Activated B cell treated with CpG ODN at 0.5 μM for 24 hours (primary cell): ENCODE data around the gene WDR4. TPM values are rescaled to one million over a fixed set of nuclear protein-coding genes. Genes with fewer than 3 reads are reported as not detected.

Experiments used
- ATAC-seq: fragments of 200-7000 bp; cut with Tn5 transposase; one replicate; pipeline ENCODE4 v1.10.0; 2021; ENCODE audit warnings: low read depth, mild to moderate bottlenecking, moderate library complexity
- CTCF ChIA-PET: fragments of 350-600 bp; sonication (Branson Sonifier 250); formaldehyde crosslinking; loops from one replicate; lab custom pipeline; 2021; ENCODE audit warnings: antibody characterized with exemption; lab: Charles Lee
- POLR2A ChIA-PET: fragments of 350-600 bp; sonication (Branson Sonifier 250); formaldehyde crosslinking; loops from one replicate; lab custom pipeline; 2021; ENCODE audit warnings: antibody characterized with exemption; lab: Charles Lee
- DNase-seq: peaks from one replicate; pipeline ENCODE4 v3.0.0; 2022
- H3K27ac Mint-ChIP-seq: one replicate; pipeline ENCODE4 v1.8.0; 2020; ENCODE audit warnings: mixed read lengths
- H3K27me3 Mint-ChIP-seq: one replicate; pipeline ENCODE4 v1.8.0; 2021; ENCODE audit warnings: mixed read lengths
- H3K36me3 Mint-ChIP-seq: one replicate; pipeline ENCODE4 v1.8.0; 2021; ENCODE audit warnings: low read depth, mixed read lengths
- H3K4me1 Mint-ChIP-seq: one replicate; pipeline ENCODE4 v1.8.0; 2021; ENCODE audit warnings: mixed read lengths
- H3K4me3 Mint-ChIP-seq: one replicate; pipeline ENCODE4 v1.8.0; 2020; ENCODE audit warnings: mild to moderate bottlenecking, mixed read lengths
- H3K9me3 Mint-ChIP-seq: one replicate; pipeline ENCODE4 v1.8.0; 2020; ENCODE audit warnings: mixed read lengths
- intact Hi-C: fragments of 100-400 bp; cut with micrococcal nuclease; formaldehyde crosslinking; loops from one replicate; pipeline ENCODE4 v1.15.1; 2024
- total RNA-seq: library from RNA; stranded (reverse); gene quantifications from 2 replicates; pipeline ENCODE4 v1.2.3, GENCODE V29; 2022
- TF ChIP-seq, protein P1 (sequence below): fragments of 200-600 bp; IDR thresholded peaks from one replicate; pipeline ENCODE4 v1.8.0; 2022; ENCODE audit warnings: antibody characterized with exemption, mild to moderate bottlenecking

Gene WDR4
- total RNA-seq, 1 donor from 2014 or later: 60.5 TPM

DNA sequence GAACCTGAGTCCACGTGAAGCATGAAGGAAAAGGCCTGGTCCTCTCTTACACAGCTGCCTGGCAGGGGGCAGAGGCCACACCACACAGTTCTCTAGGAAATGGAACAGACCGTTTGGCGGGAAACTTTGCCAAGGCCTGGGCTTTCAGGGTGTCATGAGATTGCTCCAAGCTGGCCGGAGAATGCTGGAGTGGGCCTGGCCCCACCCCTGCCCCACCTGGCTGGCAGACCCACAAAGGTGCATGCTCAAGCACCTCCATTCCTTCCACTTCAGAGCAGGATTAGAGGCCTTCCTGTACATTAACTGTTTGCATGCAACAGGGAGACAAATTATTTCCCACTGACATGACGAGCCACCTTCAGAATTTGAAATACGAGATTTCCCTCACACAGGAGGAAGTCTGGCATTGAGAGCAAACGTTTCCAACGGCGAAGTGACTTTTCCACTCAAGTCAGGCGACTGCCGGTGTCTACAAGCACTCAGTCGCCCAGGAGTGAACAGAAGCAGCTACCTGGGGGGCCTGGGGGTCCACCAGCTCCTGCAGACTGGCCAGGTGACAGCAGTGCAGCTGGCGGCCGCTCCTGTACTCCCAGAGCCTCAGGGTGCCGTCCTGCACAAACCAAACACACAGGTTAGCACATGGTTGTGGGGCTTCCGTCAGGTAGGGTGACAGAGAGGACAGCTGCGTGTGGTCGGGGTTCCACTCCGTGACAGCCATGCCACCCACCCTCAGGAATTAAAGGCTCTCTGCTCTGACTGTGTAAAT is 24.0 kb downstream of the WDR4 start:
- DNase-seq (no peak), ATAC-seq (no peak)
- H3K36me3 Mint-ChIP-seq: peaks cover 92% of the 10 kb centered on the region
- no peaks in the 10 kb centered on the region for H3K27me3 Mint-ChIP-seq
- no peaks in the 10 kb centered on the region for H3K4me1 Mint-ChIP-seq
- intact Hi-C loops: no loop called here
- TF ChIP-seq, protein P1, sequence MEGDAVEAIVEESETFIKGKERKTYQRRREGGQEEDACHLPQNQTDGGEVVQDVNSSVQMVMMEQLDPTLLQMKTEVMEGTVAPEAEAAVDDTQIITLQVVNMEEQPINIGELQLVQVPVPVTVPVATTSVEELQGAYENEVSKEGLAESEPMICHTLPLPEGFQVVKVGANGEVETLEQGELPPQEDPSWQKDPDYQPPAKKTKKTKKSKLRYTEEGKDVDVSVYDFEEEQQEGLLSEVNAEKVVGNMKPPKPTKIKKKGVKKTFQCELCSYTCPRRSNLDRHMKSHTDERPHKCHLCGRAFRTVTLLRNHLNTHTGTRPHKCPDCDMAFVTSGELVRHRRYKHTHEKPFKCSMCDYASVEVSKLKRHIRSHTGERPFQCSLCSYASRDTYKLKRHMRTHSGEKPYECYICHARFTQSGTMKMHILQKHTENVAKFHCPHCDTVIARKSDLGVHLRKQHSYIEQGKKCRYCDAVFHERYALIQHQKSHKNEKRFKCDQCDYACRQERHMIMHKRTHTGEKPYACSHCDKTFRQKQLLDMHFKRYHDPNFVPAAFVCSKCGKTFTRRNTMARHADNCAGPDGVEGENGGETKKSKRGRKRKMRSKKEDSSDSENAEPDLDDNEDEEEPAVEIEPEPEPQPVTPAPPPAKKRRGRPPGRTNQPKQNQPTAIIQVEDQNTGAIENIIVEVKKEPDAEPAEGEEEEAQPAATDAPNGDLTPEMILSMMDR: no peak
- ChIA-PET CTCF (no interaction called here), POLR2A (interaction anchor here (0.6 kb wide), 1 partner anchor 9 kb away, joined by 3 read pairs; no protein-coding TSS in a partner anchor)
- H3K27ac Mint-ChIP-seq: no peak overlapping the region
- H3K9me3 Mint-ChIP-seq: no peaks in the 10 kb centered on the region
- H3K4me3 Mint-ChIP-seq: no peak overlapping the region

DNA sequence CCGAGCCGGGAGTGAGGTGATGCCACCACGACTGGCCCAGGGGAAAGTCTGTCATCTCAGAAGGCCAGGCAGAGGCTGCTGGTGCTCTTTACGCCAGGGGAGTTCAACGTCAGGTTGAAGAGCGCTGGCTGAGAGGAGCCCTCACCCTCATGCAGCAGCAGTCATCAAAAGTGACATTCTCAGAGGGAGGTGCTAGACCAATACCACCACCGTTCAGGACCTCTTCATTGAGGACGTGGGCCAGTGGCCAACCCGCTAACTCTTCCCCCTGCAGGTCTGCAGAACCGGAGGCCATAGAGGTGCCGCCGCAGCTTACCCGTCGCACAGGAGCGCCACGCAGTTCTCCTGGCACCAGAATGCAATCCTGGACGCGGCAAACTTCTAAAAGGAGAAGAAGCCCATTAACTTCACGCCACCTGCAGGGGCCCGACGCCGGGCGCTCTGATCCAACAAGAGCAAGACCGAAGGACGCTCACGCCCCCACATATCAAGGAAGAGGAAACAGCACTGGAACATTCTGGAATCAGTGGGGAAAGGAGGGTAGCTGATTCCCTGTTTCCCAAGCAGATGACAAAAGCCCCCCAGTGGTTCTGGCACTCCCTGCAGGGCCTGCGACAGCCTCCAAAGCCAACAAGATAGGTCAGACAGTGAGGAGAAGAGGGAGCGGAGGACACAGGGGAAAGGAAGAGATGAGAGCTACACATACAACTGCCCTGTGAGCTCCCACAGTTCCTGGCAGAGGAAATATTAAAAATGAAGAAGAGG is 24.9 kb downstream of the WDR4 start:
- Mint-ChIP-seq H3K36me3 (peaks cover 95% of the 10 kb centered on the region), H3K4me3 (no peak overlapping the region), H3K4me1 (no peaks in the 10 kb centered on the region), H3K9me3 (no peaks in the 10 kb centered on the region), H3K27me3 (no peaks in the 10 kb centered on the region), H3K27ac (no peak overlapping the region)
- ATAC-seq: no peak
- ChIA-PET POLR2A (no interaction called here), CTCF (no interaction called here)
- no peak for DNase-seq
- TF ChIP-seq, protein P1: no peak
- intact Hi-C loops: no loop called here

DNA sequence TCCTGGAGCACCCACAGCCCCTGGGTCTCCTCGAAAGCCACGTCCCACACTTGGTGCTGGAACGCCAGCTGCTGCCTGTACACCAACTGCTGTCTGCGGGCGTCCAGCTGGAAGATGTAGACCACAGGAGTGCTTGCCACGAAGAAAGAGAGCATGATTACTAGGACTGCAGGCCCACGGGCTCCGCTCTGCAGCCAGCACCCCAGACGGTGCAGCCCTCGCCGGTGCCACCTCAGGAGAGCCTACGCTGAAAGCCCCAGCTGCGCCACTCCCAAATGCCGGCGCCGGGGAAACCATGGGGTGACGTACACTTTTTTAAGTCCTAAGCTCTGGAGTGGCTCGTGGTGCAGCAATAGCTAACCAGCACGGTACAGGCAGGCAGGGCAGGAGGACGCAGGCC is 25.7 kb downstream of the WDR4 start:
- CTCF ChIA-PET: no interaction called here
- intact Hi-C loops: no loop called here
- no peaks in the 10 kb centered on the region for H3K27me3 Mint-ChIP-seq
- ATAC-seq (no peak), DNase-seq (no peak)
- H3K36me3 Mint-ChIP-seq: peaks cover 96% of the 10 kb centered on the region
- no peaks in the 10 kb centered on the region for H3K9me3 Mint-ChIP-seq
- no peak overlapping the region for H3K27ac Mint-ChIP-seq
- POLR2A ChIA-PET: interaction anchor here (0.6 kb wide), 1 partner anchor 743 kb away, joined by 7 read pairs; no protein-coding TSS in a partner anchor
- no peaks in the 10 kb centered on the region for H3K4me1 Mint-ChIP-seq
- TF ChIP-seq, protein P1: no peak
- no peak overlapping the region for H3K4me3 Mint-ChIP-seq

DNA sequence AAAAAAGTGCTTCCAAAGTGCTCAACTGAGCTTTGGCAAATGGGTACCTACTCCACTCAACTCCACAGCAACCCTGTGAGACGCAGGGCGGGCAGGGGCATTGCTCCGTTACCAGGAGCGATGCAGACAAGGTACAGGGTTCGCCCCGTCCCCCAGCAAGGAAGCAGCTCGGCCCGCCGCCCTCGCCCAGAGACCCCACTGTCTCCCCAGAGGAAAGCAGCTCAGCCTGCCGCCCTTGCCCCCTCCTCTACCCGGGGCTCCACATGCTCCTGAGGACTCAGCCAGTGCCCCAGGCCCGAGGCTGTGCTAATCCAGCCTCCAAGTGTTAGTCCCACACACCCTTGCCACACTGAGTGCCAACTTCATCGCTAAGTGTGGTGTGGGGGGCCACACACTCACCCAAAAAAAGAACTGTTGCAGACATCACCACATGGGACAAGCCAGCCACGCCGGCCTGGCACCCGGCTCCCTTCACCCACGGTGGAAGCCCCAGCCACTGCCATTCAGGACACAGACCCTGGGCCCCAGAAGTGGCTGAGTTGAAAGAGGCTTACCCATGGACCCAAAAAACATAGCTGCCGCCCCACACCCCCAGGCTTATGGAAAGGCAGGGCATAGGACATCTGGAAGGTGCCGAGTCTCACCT is 26.3 kb downstream of the WDR4 start:
- Mint-ChIP-seq H3K9me3 (no peaks in the 10 kb centered on the region), H3K36me3 (peaks cover 96% of the 10 kb centered on the region), H3K4me3 (no peak overlapping the region), H3K4me1 (no peaks in the 10 kb centered on the region), H3K27ac (no peak overlapping the region), H3K27me3 (no peaks in the 10 kb centered on the region)
- POLR2A ChIA-PET: interaction anchor here (0.6 kb wide), 1 partner anchor 743 kb away, joined by 7 read pairs; no protein-coding TSS in a partner anchor
- intact Hi-C loops: no loop called here
- no peak for DNase-seq
- CTCF ChIA-PET: no interaction called here
- ATAC-seq: no peak
- TF ChIP-seq, protein P1: no peak
